A673 (cell line): Measurements from ENCODE around the gene PMPCA.

Experiments used
- EZH2 ChIP-seq: fragments of 200-600 bp; sonication (generic); IDR thresholded peaks from 2 replicates; pipeline ENCODE4 v1.6.1; 2017; ENCODE audit warnings: borderline replicate concordance, low read depth, mild to moderate bottlenecking, mixed read lengths, antibody characterized with exemption, low read length; ENCODE audit not compliant: poor library complexity, severe bottlenecking
- TF ChIP-seq, protein P1 (sequence below): fragments of 300-800, 200-600 bp; sonication (generic); conservative IDR thresholded peaks from 2 replicates; pipeline ENCODE4 v1.5.1; 2017; ENCODE audit warnings: low read depth, mild to moderate bottlenecking, antibody characterized with exemption, low read length, moderate library complexity, mixed read lengths

DNA sequence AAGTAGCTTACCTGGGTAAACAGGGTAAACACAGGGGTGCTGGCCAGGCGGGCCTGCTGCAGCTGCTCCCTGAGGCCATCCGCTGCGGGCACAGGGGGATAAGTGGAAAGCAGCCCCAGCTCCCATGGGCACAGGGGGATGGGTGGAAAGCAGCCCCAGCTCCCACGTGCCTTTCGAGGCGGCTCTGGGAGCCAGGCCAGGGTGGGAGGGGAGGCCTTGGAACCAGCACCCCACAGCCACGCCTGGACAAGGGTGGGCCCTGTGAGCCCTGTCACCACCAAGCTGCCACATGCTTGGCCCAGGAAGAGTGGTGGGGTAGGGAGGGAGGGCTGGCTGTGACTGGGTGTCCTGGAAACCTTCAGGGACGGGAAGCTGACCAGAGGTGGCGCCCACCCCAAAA, 29.1 kb upstream of the PMPCA start:
- TF ChIP-seq, protein P1, sequence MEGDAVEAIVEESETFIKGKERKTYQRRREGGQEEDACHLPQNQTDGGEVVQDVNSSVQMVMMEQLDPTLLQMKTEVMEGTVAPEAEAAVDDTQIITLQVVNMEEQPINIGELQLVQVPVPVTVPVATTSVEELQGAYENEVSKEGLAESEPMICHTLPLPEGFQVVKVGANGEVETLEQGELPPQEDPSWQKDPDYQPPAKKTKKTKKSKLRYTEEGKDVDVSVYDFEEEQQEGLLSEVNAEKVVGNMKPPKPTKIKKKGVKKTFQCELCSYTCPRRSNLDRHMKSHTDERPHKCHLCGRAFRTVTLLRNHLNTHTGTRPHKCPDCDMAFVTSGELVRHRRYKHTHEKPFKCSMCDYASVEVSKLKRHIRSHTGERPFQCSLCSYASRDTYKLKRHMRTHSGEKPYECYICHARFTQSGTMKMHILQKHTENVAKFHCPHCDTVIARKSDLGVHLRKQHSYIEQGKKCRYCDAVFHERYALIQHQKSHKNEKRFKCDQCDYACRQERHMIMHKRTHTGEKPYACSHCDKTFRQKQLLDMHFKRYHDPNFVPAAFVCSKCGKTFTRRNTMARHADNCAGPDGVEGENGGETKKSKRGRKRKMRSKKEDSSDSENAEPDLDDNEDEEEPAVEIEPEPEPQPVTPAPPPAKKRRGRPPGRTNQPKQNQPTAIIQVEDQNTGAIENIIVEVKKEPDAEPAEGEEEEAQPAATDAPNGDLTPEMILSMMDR = no peak
- TF ChIP-seq EZH2 = no peak
